Measurements from ENCODE around the gene STRN3. TPM values are rescaled to one million over a fixed set of nuclear protein-coding genes. Genes with fewer than 3 reads are reported as not detected.

The STRN3 gene
- total RNA-seq, 2 experiments from 2014 or later: 25.2 to 37.0 TPM

DNA sequence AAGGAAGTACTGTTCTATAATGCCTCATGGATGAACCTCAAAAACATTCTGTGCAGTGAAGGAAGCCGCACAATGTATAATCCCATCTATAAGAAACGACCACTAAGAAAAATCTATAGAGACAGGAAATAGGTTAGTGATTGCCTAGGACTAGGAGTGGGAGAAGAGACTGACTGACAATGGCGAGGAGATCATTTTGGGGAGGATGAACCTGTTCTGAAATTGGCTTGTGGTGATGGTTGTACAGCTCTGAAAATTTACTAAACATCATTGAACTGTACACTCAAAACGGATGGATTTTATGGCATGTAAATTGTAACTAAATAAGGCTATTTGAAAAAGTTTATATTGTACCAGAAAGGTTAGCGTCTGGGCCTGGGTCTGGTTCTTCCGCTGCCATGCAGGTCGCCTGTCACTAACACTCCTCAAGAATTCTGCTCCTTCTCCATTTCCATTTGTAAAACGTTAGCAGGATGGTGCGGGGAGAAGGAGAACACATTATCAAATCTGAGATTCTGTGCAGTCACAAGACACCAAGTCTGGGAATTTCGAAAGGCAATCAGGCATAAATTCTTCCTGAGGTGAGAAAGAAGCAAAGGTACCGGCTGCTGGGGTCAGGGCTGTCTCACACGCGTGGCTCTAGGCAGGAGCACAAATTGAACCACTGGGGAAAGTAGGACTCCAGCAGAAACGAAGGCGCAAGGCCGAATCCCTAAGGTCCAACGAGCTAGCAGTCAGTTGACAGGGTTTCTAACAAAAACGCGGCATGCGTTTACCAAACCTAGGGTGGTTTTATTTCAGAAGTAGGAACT, 152.7 kb downstream of the STRN3 start:
- no TSS peak for BruUV-seq (replicated peaks)

DNA sequence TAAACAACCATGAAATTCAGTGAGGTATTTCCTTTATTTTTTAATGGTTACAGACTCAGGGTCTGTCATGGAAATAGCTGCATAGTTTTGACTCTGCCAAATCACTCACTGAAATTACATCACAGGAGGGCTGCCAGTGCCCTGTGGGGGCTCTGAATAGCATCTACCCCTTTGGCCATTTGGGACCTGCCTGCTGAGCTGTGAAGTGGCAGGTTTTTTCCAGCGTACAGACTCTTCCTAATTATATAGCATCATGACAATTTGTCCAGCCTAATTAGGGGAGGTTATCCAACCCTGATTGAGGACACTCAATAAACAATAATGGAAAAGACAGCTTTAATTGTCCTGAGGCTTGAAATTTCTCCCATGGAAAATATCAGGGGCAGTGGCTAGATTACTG, 153.6 kb downstream of the STRN3 start:
- Histone ChIP-seq H3K27ac (ENCODE audit: low read depth, low read length, poor library complexity, severe bottlenecking) (no peak overlapping the region), H3K9me3 (ENCODE audit: low read length) (no peaks in the 10 kb centered on the region), H2AFZ (ENCODE audit: low read length) (no peak overlapping the region), H3K4me2 (ENCODE audit: low read length) (no peak overlapping the region), H3K79me2 (ENCODE audit: insufficient read depth, low read depth, low read length) (no peaks in the 10 kb centered on the region), H3K9me2 (ENCODE audit: insufficient read depth, low read length) (no peaks in the 10 kb centered on the region), H4K20me1 (ENCODE audit: insufficient read depth, low read length) (no peaks in the 10 kb centered on the region), H3K36me3 (ENCODE audit: insufficient read depth, low read length) (no peaks in the 10 kb centered on the region), H3K4me3 (ENCODE audit: low read depth, low read length, poor library complexity, severe bottlenecking) (no peak overlapping the region), H3K4me1 (ENCODE audit: insufficient read depth, low read length, poor library complexity, severe bottlenecking) (peaks cover 11% of the 10 kb centered on the region)
- intact Hi-C loops (cut with micrococcal nuclease; ENCODE audit: unreplicated experiment): loop anchor here (5.0 kb wide), 2 partner anchors 210 to 335 kb away; partner anchors contain the start of gene HECTD1
- ChIA-PET CTCF (ENCODE audit: unreplicated experiment) (no interaction called here), POLR2A (interaction anchor here (0.6 kb wide), 1 partner anchor 227 kb away, joined by 5 read pairs; no protein-coding TSS in a partner anchor)
- TF ChIP-seq, protein P1, sequence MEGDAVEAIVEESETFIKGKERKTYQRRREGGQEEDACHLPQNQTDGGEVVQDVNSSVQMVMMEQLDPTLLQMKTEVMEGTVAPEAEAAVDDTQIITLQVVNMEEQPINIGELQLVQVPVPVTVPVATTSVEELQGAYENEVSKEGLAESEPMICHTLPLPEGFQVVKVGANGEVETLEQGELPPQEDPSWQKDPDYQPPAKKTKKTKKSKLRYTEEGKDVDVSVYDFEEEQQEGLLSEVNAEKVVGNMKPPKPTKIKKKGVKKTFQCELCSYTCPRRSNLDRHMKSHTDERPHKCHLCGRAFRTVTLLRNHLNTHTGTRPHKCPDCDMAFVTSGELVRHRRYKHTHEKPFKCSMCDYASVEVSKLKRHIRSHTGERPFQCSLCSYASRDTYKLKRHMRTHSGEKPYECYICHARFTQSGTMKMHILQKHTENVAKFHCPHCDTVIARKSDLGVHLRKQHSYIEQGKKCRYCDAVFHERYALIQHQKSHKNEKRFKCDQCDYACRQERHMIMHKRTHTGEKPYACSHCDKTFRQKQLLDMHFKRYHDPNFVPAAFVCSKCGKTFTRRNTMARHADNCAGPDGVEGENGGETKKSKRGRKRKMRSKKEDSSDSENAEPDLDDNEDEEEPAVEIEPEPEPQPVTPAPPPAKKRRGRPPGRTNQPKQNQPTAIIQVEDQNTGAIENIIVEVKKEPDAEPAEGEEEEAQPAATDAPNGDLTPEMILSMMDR (conservative IDR thresholded peaks at IDR 0.05; ENCODE audit: low read length): no peak
- TF ChIP-seq EZH2phosphoT487 (IDR thresholded peaks at IDR 0.05; ENCODE audit: borderline replicate concordance, low read depth, low read length): no peak
- DNase-seq (ENCODE audit: low spot score): no peak
- BruUV-seq (replicated peaks): no TSS peak

More for the DNA sequence above, 152.7 kb downstream of the STRN3 start:
- TF ChIP-seq EZH2phosphoT487 (IDR thresholded peaks at IDR 0.05; ENCODE audit: borderline replicate concordance, low read depth, low read length): no peak
- TF ChIP-seq, protein P1 (conservative IDR thresholded peaks at IDR 0.05; ENCODE audit: low read length): no peak
- no peaks in the 10 kb centered on the region for H3K9me3 ChIP-seq (ENCODE audit: low read length)
- ChIA-PET POLR2A (interaction anchor here (0.6 kb wide), 1 partner anchor 32 kb away, joined by 4 read pairs; no protein-coding TSS in a partner anchor), CTCF (ENCODE audit: unreplicated experiment) (no interaction called here)
- H3K4me2 ChIP-seq (ENCODE audit: low read length): peak overlapping the region; percentile 87
- intact Hi-C loops (cut with micrococcal nuclease; ENCODE audit: unreplicated experiment): loop anchor here (5.0 kb wide), 2 partner anchors 209 to 334 kb away; partner anchors contain the start of gene HECTD1
- no peaks in the 10 kb centered on the region for H3K79me2 ChIP-seq (ENCODE audit: insufficient read depth, low read depth, low read length)
- H4K20me1 ChIP-seq (ENCODE audit: insufficient read depth, low read length): no peaks in the 10 kb centered on the region
- H3K4me3 ChIP-seq (ENCODE audit: low read depth, low read length, poor library complexity, severe bottlenecking): peak overlapping the region; percentile 73
- H3K36me3 ChIP-seq (ENCODE audit: insufficient read depth, low read length): no peaks in the 10 kb centered on the region
- H3K4me1 ChIP-seq (ENCODE audit: insufficient read depth, low read length, poor library complexity, severe bottlenecking): peaks cover 11% of the 10 kb centered on the region
- peak overlapping the region; percentile 83 for H2AFZ ChIP-seq (ENCODE audit: low read length)
- DNase-seq (ENCODE audit: low spot score): no peak
- no peak overlapping the region for H3K27ac ChIP-seq (ENCODE audit: low read depth, low read length, poor library complexity, severe bottlenecking)
- H3K9me2 ChIP-seq (ENCODE audit: insufficient read depth, low read length): no peaks in the 10 kb centered on the region

Measured in OCI-LY7 (cell line).